GM18867 (cell line): ENCODE measurements around the gene B4GALNT1.
"Not testable (repeated sequence)": the region's sequence is repeated elsewhere in the genome, so short reads cannot be mapped to it uniquely, and the experiment has no call there.

ENCODE experiments used
- ATAC-seq: cut with Tn5 transposase; IDR thresholded peaks from one replicate; pipeline ENCODE4 v1.9.1; 2021; ENCODE audit warnings: mild to moderate bottlenecking, moderate library complexity; ENCODE audit not compliant: unreplicated experiment

The B4GALNT1 gene

GRCh38 chr12:57588951-57589610, 43.9 kb downstream of the B4GALNT1 start:
- ATAC-seq: not testable (repeated sequence)

- no peak for ATAC-seq
Measured at GRCh38 chr12:57586832-57587429, 46.1 kb downstream of the B4GALNT1 start.

- ATAC-seq: no peak
Measured at GRCh38 chr12:57586128-57586527, 46.9 kb downstream of the B4GALNT1 start.

GRCh38 chr12:57585156-57585555, 47.8 kb downstream of the B4GALNT1 start:
- ATAC-seq: no peak

- no peak for ATAC-seq
Measured at GRCh38 chr12:57584690-57585089, 48.3 kb downstream of the B4GALNT1 start.

GRCh38 chr12:57584050-57584449, 49.0 kb downstream of the B4GALNT1 start:
- no peak for ATAC-seq

- ATAC-seq: peak; percentile 96
Measured at GRCh38 chr12:57583008-57583831, 49.8 kb downstream of the B4GALNT1 start.

- no peak for ATAC-seq
Measured at GRCh38 chr12:57582440-57582839, 50.6 kb downstream of the B4GALNT1 start.

- ATAC-seq: no peak
Measured at GRCh38 chr12:57581802-57582201, 51.2 kb downstream of the B4GALNT1 start.

GRCh38 chr12:57580466-57580795, 52.6 kb downstream of the B4GALNT1 start:
- no peak for ATAC-seq

GRCh38 chr12:57579677-57580465, 53.1 kb downstream of the B4GALNT1 start:
- no peak for ATAC-seq

GRCh38 chr12:57579011-57579410, 54.0 kb downstream of the B4GALNT1 start:
- no peak for ATAC-seq

GRCh38 chr12:57577981-57578758, 54.8 kb downstream of the B4GALNT1 start:
- no peak for ATAC-seq

GRCh38 chr12:57576613-57577160, 56.3 kb downstream of the B4GALNT1 start:
- no peak for ATAC-seq
